Activated T-cell treated with anti-CD3 and anti-CD28 coated beads, Interleukin-2, amount 50 U/mL, for 24 hours (primary cell): Measurements from ENCODE around the gene COL4A1.
"Not testable (repeated sequence)": the region's sequence is repeated elsewhere in the genome, so short reads cannot be mapped to it uniquely, and the experiment has no call there.

Source experiments
- DNase-seq: peaks from one replicate; pipeline ENCODE4 v3.0.0-alpha.2; 2020
- H3K27ac Mint-ChIP-seq: 2 replicates; pipeline ENCODE4 v1.8.0; 2020; ENCODE audit warnings: mild to moderate bottlenecking, mixed read lengths
- H3K27me3 Mint-ChIP-seq: 2 replicates; pipeline ENCODE4 v1.8.0; 2020; ENCODE audit warnings: mixed read lengths
- H3K36me3 Mint-ChIP-seq: 2 replicates; pipeline ENCODE4 v1.8.0; 2020; ENCODE audit warnings: low read depth, mixed read lengths
- H3K4me1 Mint-ChIP-seq: 2 replicates; pipeline ENCODE4 v1.8.0; 2020; ENCODE audit warnings: low read depth, mixed read lengths
- H3K4me3 Mint-ChIP-seq: 2 replicates; pipeline ENCODE4 v1.8.0; 2020; ENCODE audit warnings: mild to moderate bottlenecking, moderate library complexity, mixed read lengths
- H3K9me3 Mint-ChIP-seq: 2 replicates; pipeline ENCODE4 v1.8.0; 2020; ENCODE audit warnings: mixed read lengths

Gene COL4A1

GRCh38 chr13:110322126-110322827 lies 15.3 kb upstream of the COL4A1 start:
- Mint-ChIP-seq H3K4me1 (peaks cover 9% of the 10 kb centered on the region), H3K9me3 (no peaks in the 10 kb centered on the region), H3K36me3 (no peaks in the 10 kb centered on the region), H3K27me3 (peaks cover 76% of the 10 kb centered on the region), H3K27ac (no peak overlapping the region), H3K4me3 (no peak overlapping the region)
- no peak for DNase-seq

GRCh38 chr13:110321573-110321972 lies 14.6 kb upstream of the COL4A1 start:
- peaks cover 73% of the 10 kb centered on the region for H3K27me3 Mint-ChIP-seq
- not testable (repeated sequence) for H3K36me3 Mint-ChIP-seq, H3K9me3 Mint-ChIP-seq

GRCh38 chr13:110320645-110321044 lies 13.7 kb upstream of the COL4A1 start:
- peaks cover 72% of the 10 kb centered on the region for H3K27me3 Mint-ChIP-seq
- no peak overlapping the region for H3K27ac Mint-ChIP-seq
- no peaks in the 10 kb centered on the region for H3K36me3 Mint-ChIP-seq
- no peak overlapping the region for H3K4me3 Mint-ChIP-seq
- H3K9me3 Mint-ChIP-seq, result no peaks in the 10 kb centered on the region
- DNase-seq, result no peak
- peaks cover 9% of the 10 kb centered on the region for H3K4me1 Mint-ChIP-seq

More at GRCh38 chr13:110321573-110321972, 14.6 kb upstream of the COL4A1 start:
- H3K27ac Mint-ChIP-seq, H3K4me3 Mint-ChIP-seq, H3K4me1 Mint-ChIP-seq, DNase-seq: not testable (repeated sequence)

GRCh38 chr13:110319774-110320509 lies 13.0 kb upstream of the COL4A1 start:
- H3K4me1 Mint-ChIP-seq, result peaks cover 9% of the 10 kb centered on the region
- H3K4me3 Mint-ChIP-seq, result no peak overlapping the region
- DNase-seq, result no peak
- no peak overlapping the region for H3K27ac Mint-ChIP-seq
- H3K9me3 Mint-ChIP-seq, result no peaks in the 10 kb centered on the region
- H3K27me3 Mint-ChIP-seq, result peaks cover 72% of the 10 kb centered on the region
- H3K36me3 Mint-ChIP-seq, result no peaks in the 10 kb centered on the region

GRCh38 chr13:110319397-110319773 lies 12.4 kb upstream of the COL4A1 start:
- Mint-ChIP-seq H3K27ac (no peak overlapping the region), H3K4me1 (peaks cover 9% of the 10 kb centered on the region), H3K36me3 (no peaks in the 10 kb centered on the region), H3K27me3 (peaks cover 70% of the 10 kb centered on the region), H3K9me3 (no peaks in the 10 kb centered on the region), H3K4me3 (no peak overlapping the region)
- DNase-seq, result no peak

- H3K27ac Mint-ChIP-seq, result no peak overlapping the region
- peaks cover 70% of the 10 kb centered on the region for H3K27me3 Mint-ChIP-seq
These were observed 12.0 kb upstream of the COL4A1 start for GRCh38 chr13:110318920-110319319.

GRCh38 chr13:110317496-110318195 lies 10.7 kb upstream of the COL4A1 start:
- no peak overlapping the region for H3K4me3 Mint-ChIP-seq
- no peak for DNase-seq

More at GRCh38 chr13:110318920-110319319, 12.0 kb upstream of the COL4A1 start:
- Mint-ChIP-seq H3K4me1 (peaks cover 9% of the 10 kb centered on the region), H3K36me3 (no peaks in the 10 kb centered on the region), H3K9me3 (no peaks in the 10 kb centered on the region), H3K4me3 (no peak overlapping the region)
- DNase-seq, result no peak

GRCh38 chr13:110317093-110317492 lies 10.1 kb upstream of the COL4A1 start:
- Mint-ChIP-seq H3K27ac (no peak overlapping the region), H3K36me3 (no peaks in the 10 kb centered on the region), H3K4me3 (no peak overlapping the region), H3K27me3 (peaks cover 68% of the 10 kb centered on the region), H3K9me3 (no peaks in the 10 kb centered on the region), H3K4me1 (peaks cover 9% of the 10 kb centered on the region)
- no peak for DNase-seq

More at GRCh38 chr13:110317496-110318195, 10.7 kb upstream of the COL4A1 start:
- Mint-ChIP-seq H3K4me1 (peaks cover 9% of the 10 kb centered on the region), H3K36me3 (no peaks in the 10 kb centered on the region), H3K27me3 (peaks cover 68% of the 10 kb centered on the region), H3K9me3 (no peaks in the 10 kb centered on the region), H3K27ac (no peak overlapping the region)

GRCh38 chr13:110316196-110316595 lies 9.2 kb upstream of the COL4A1 start:
- Mint-ChIP-seq H3K4me1 (peaks cover 9% of the 10 kb centered on the region), H3K4me3 (no peak overlapping the region), H3K27ac (no peak overlapping the region), H3K9me3 (no peaks in the 10 kb centered on the region), H3K36me3 (no peaks in the 10 kb centered on the region), H3K27me3 (peaks cover 69% of the 10 kb centered on the region)
- DNase-seq, result no peak

GRCh38 chr13:110314516-110315245 lies 7.7 kb upstream of the COL4A1 start:
- Mint-ChIP-seq H3K27me3 (peaks cover 81% of the 10 kb centered on the region), H3K9me3 (no peaks in the 10 kb centered on the region), H3K36me3 (no peaks in the 10 kb centered on the region), H3K4me1 (peaks cover 2% of the 10 kb centered on the region), H3K27ac (no peak overlapping the region), H3K4me3 (no peak overlapping the region)
- DNase-seq, result no peak

- peaks cover 85% of the 10 kb centered on the region for H3K27me3 Mint-ChIP-seq
- not testable (repeated sequence) for H3K4me3 Mint-ChIP-seq
These were observed 6.8 kb upstream of the COL4A1 start for GRCh38 chr13:110313733-110314132.

GRCh38 chr13:110313261-110313660 lies 6.3 kb upstream of the COL4A1 start:
- H3K9me3 Mint-ChIP-seq, H3K36me3 Mint-ChIP-seq, H3K4me1 Mint-ChIP-seq, DNase-seq, H3K4me3 Mint-ChIP-seq, H3K27ac Mint-ChIP-seq: not testable (repeated sequence)
- H3K27me3 Mint-ChIP-seq, result peaks cover 85% of the 10 kb centered on the region

More at GRCh38 chr13:110313733-110314132, 6.8 kb upstream of the COL4A1 start:
- H3K36me3 Mint-ChIP-seq, H3K27ac Mint-ChIP-seq, DNase-seq, H3K9me3 Mint-ChIP-seq, H3K4me1 Mint-ChIP-seq: not testable (repeated sequence)

GRCh38 chr13:110312339-110313031 lies 5.5 kb upstream of the COL4A1 start:
- Mint-ChIP-seq H3K27me3 (peaks cover 86% of the 10 kb centered on the region), H3K4me1 (peaks cover 12% of the 10 kb centered on the region), H3K4me3 (no peak overlapping the region), H3K36me3 (no peaks in the 10 kb centered on the region), H3K9me3 (no peaks in the 10 kb centered on the region), H3K27ac (no peak overlapping the region)
- no peak for DNase-seq
